NOMO-1 treated with dmso at 0.1 percent for 144 hours (cell line): ENCODE data around the gene EDEM2.
"Not testable (repeated sequence)": the region's sequence is repeated elsewhere in the genome, so short reads cannot be mapped to it uniquely, and the experiment has no call there.

Source experiments
- DNase-seq: peaks from one replicate; lab custom pipeline; 2025; ENCODE audit not compliant: unreplicated experiment; lab: John Stamatoyannopoulos, UW

EDEM2 gene

GRCh38 chr20:35129647-35130069 lies 17.5 kb downstream of the EDEM2 start:
- DNase-seq, result no peak

- no peak for DNase-seq
These were observed 21.4 kb downstream of the EDEM2 start for GRCh38 chr20:35125753-35126152.

- DNase-seq, result no peak
These were observed 24.3 kb downstream of the EDEM2 start for GRCh38 chr20:35122756-35123405.

- DNase-seq, result no peak
These were observed 25.9 kb downstream of the EDEM2 start for GRCh38 chr20:35121186-35121585.

GRCh38 chr20:35120012-35120701 lies 27.0 kb downstream of the EDEM2 start:
- DNase-seq, result peak; percentile 92

- no peak for DNase-seq
These were observed 29.5 kb downstream of the EDEM2 start for GRCh38 chr20:35117629-35118028.

GRCh38 chr20:35117196-35117595 lies 29.9 kb downstream of the EDEM2 start:
- no peak for DNase-seq

GRCh38 chr20:35116258-35116657 lies 30.9 kb downstream of the EDEM2 start:
- DNase-seq, result no peak

GRCh38 chr20:35115606-35116005 lies 31.5 kb downstream of the EDEM2 start:
- no peak for DNase-seq

- not testable (repeated sequence) for DNase-seq
These were observed 34.9 kb downstream of the EDEM2 start for GRCh38 chr20:35112276-35112675.

GRCh38 chr20:35111141-35111888 lies 35.8 kb downstream of the EDEM2 start:
- no peak for DNase-seq

GRCh38 chr20:35108921-35109320 lies 38.2 kb downstream of the EDEM2 start:
- no peak for DNase-seq

GRCh38 chr20:35106827-35107380 lies 40.2 kb downstream of the EDEM2 start:
- DNase-seq, result no peak

GRCh38 chr20:35104685-35105295 lies 42.3 kb downstream of the EDEM2 start:
- DNase-seq, result no peak

GRCh38 chr20:35101620-35102019 lies 45.5 kb downstream of the EDEM2 start:
- DNase-seq, result no peak

- no peak for DNase-seq
These were observed 53.8 kb downstream of the EDEM2 start for GRCh38 chr20:35093267-35093884.

GRCh38 chr20:35092524-35093266 lies 54.4 kb downstream of the EDEM2 start, which contains the start of gene TRPC4AP:
Gene TRPC4AP, minus strand, starts transcription at chr20:35092807. Its CDS starts 26 bp downstream, at chr20:35092781.
- DNase-seq, result peak; percentile 84

GRCh38 chr20:35091816-35092523 lies 55.2 kb downstream of the EDEM2 start:
- no peak for DNase-seq
